Muscle layer of colon (tissue), 2 donors: Measurements from ENCODE around the gene SLF1.

ENCODE experiments used
- H3K27ac ChIP-seq: one replicate; pipeline ENCODE4 v1.7.0; 2013; ENCODE audit warnings: low read depth, mild to moderate bottlenecking, low read length, moderate library complexity
- H3K27me3 ChIP-seq, 2 donors: one replicate each; pipeline ENCODE4 v1.7.0; 2013; ENCODE audit warnings: low read length in 2 of 2, mild to moderate bottlenecking in 2 of 2; ENCODE audit not compliant: insufficient read depth in 2 of 2, control insufficient read depth in 1 of 2
- H3K36me3 ChIP-seq: one replicate; pipeline ENCODE4 v1.7.0; 2013; ENCODE audit warnings: mild to moderate bottlenecking, low read length; ENCODE audit not compliant: insufficient read depth
- H3K4me1 ChIP-seq: one replicate; pipeline ENCODE4 v1.7.0; 2013; ENCODE audit warnings: mild to moderate bottlenecking, low read length; ENCODE audit not compliant: insufficient read depth
- H3K4me3 ChIP-seq, 2 donors: one replicate each; pipeline ENCODE4 v1.7.0; 2013; ENCODE audit warnings: low read length in 2 of 2, low read depth in 1 of 2, mild to moderate bottlenecking in 1 of 2, moderate library complexity in 1 of 2
- H3K9ac ChIP-seq: one replicate; pipeline ENCODE4 v1.7.0; 2013; ENCODE audit warnings: low read length
- H3K9me3 ChIP-seq: one replicate; pipeline ENCODE4 v1.7.0; 2013; ENCODE audit warnings: mild to moderate bottlenecking, low read length
- donor health status: abdominal sarcoma.
- donor health status: Adenocarcinoma of cecum.

Gene SLF1

DNA sequence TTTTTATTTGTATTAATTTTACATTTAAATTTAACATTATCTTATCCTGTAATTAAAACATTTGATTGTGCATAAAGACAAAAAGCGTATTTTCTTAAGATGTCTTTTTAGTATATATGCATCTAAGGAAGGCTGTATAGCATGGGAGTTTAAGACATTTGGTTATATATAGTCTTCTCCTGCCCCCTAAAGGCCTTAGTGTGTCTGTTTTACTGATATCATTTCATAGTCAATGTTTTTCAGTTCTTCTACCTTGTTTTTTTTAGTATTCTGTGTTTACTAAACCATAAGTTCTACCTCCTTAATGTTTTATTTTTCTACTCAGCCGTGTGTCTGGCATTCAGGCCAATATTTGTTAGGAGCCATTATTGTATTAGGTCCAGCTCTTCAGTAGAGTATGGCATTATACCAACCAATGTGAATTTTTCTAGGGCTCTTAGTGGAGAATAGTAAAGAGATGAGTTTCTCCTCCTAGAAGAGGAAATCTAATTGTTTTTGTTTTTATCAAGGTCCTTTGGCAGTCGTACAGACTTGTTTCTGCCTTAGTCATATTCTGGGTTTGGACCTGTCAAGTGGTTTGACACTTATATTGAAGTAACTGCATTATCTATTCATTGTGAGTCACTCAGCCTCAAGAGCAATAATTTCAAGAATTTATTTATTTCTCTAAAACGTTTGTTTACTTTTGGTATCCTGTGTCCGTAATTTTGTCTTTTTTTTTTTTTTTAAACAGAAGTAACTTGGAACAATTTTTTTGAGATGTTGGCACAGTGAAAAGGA lies 74.8 kb downstream of the SLF1 start:
- no peak overlapping the region for H3K4me3 ChIP-seq

DNA sequence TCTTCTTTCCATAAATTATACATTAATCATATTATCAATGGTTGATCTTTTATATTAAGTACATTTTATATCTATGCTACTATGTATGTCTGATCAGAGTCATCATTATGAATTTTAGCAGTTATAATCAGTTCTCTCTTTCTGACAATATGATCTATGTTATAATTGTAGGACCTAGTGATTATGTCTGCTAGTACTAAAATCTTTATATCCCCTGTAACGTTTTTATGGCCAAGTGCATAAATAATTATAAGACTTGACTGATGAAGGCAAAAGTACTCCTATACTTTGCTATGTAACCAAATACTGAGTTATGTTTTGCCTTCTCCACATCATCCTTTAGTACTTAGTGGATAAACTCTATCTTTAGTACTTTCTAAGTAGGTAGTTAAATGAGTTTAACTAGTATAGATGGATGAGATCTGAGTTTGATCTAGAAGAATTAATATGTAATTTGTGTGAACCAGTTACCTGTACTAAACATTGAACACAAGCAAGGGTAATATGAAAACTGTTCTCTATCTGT lies 75.4 kb downstream of the SLF1 start:
- Histone ChIP-seq H3K27ac (no peak overlapping the region), H3K9me3 (no peaks in the 10 kb centered on the region), H3K9ac (no peak overlapping the region), H3K4me3 (no peak overlapping the region), H3K36me3 (no peaks in the 10 kb centered on the region), H3K27me3 (no peaks in the 10 kb centered on the region), H3K4me1 (no peaks in the 10 kb centered on the region)

More for the DNA sequence above, 74.8 kb downstream of the SLF1 start:
- H3K27me3 ChIP-seq: no peaks in the 10 kb centered on the region
- no peaks in the 10 kb centered on the region for H3K9me3 ChIP-seq
- no peak overlapping the region for H3K27ac ChIP-seq
- H3K4me1 ChIP-seq: no peaks in the 10 kb centered on the region
- no peaks in the 10 kb centered on the region for H3K36me3 ChIP-seq
- H3K9ac ChIP-seq: no peak overlapping the region

DNA sequence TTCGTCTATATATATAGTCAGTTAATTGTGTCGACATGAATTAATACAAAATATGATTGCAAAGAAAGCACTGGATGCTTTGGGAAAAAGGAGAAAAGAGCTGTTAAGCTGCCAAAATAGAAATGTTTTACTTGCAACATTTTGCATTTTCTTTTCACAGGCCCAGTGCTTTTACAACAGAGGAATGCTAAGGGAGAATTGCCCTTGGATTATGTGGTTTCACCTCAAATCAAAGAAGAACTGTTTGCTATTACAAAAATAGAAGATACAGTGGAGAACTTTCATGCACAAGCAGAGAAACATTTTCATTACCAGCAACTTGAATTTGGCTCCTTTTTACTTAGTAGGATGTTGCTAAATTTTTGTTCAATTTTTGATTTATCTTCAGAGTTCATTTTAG lies 76.2 kb downstream of the SLF1 start:
- Histone ChIP-seq H3K4me1 (no peaks in the 10 kb centered on the region), H3K27ac (no peak overlapping the region), H3K27me3 (no peaks in the 10 kb centered on the region), H3K9ac (no peak overlapping the region), H3K4me3 (no peak overlapping the region), H3K9me3 (no peaks in the 10 kb centered on the region), H3K36me3 (no peaks in the 10 kb centered on the region)

DNA sequence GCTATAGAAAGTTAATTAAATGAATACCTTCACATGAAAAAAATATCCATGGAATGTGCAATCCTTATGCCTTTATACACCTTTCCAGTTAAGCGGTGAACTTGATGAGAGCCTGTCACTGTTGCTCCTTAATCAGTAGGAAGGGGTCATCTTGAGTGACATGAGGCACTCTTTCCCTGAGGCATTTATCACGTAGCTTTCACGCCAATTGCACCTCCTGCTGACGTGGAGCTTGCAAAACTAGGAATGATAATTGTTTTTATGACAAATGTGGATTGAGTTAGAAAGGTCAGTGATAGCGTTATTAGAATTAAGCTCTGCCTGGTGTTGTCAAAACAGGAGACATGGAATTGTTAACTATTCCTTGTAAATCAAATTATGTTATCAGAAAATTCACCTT lies 79.7 kb downstream of the SLF1 start:
- H3K9ac ChIP-seq: no peak overlapping the region
- no peak overlapping the region for H3K4me3 ChIP-seq
- no peak overlapping the region for H3K27ac ChIP-seq
- H3K9me3 ChIP-seq: no peaks in the 10 kb centered on the region
- no peaks in the 10 kb centered on the region for H3K27me3 ChIP-seq
- H3K4me1 ChIP-seq: no peaks in the 10 kb centered on the region
- no peaks in the 10 kb centered on the region for H3K36me3 ChIP-seq

DNA sequence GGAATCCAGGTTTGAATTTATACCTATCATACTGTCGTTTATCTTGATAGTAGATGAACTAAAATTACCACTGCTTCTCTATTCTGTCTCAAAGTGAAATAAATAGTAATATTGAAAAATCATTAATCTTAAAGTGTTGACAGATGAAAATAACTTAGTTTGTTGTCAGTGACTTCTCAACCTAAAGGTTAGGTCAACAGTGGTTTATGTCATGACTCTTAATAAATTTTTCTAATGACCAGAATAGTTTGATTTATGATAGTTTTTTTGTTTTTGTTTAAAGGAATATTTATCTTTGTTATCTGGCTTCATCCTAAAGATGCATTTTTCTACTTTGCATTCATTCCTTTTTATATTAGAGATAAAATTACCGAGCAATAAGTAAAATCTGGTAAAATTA lies 81.1 kb downstream of the SLF1 start:
- H3K9ac ChIP-seq: no peak overlapping the region
- H3K9me3 ChIP-seq: no peaks in the 10 kb centered on the region
- H3K27ac ChIP-seq: no peak overlapping the region
- H3K4me3 ChIP-seq: no peak overlapping the region
- no peaks in the 10 kb centered on the region for H3K4me1 ChIP-seq
- H3K27me3 ChIP-seq: no peaks in the 10 kb centered on the region
- no peaks in the 10 kb centered on the region for H3K36me3 ChIP-seq

DNA sequence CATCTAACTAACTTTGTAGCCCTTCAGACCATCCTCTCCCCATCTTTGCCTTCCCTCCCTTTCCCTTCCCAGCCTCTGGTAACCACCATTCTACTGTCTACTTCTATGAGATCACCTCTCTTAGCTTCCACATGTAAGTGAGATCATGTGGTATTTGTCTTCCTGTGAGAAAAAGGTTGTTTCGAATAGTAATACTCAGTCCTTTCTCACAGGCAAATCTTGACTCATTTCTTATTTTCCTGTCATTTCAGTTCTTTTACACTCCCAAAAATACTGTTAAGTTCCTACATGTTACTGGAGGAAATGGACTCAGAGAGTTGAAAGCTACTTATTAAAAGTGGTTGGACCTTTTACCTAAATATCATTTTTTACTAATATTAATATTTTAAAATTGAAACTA lies 82.1 kb downstream of the SLF1 start:
- Histone ChIP-seq H3K4me1 (no peaks in the 10 kb centered on the region), H3K9me3 (no peaks in the 10 kb centered on the region)

DNA sequence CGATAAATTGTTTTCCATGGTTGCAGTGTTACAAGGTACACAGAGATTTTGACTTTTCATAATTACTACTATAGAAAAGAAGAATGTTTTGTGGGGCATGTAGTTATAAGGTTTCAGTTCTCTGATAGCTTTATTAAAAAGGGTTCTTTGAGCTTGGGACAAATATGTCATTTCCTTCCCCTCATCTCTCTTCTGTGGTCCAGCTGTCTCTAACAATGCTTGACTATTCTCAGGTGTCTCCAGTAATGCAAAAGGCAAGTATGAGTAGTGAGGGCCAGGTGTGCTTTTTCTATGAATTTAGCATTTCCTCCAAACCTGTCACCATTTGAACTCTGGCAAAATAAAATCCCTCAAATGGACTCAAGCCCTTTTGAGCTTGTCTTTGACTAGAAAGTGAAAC lies 84.3 kb downstream of the SLF1 start:
- Histone ChIP-seq H3K9me3 (no peaks in the 10 kb centered on the region), H3K4me1 (no peaks in the 10 kb centered on the region), H3K9ac (no peak overlapping the region), H3K27me3 (no peaks in the 10 kb centered on the region), H3K36me3 (no peaks in the 10 kb centered on the region), H3K4me3 (no peak overlapping the region), H3K27ac (no peak overlapping the region)

More for the DNA sequence above, 82.1 kb downstream of the SLF1 start:
- no peak overlapping the region for H3K4me3 ChIP-seq
- no peak overlapping the region for H3K9ac ChIP-seq
- no peaks in the 10 kb centered on the region for H3K36me3 ChIP-seq
- no peaks in the 10 kb centered on the region for H3K27me3 ChIP-seq
- H3K27ac ChIP-seq: no peak overlapping the region

DNA sequence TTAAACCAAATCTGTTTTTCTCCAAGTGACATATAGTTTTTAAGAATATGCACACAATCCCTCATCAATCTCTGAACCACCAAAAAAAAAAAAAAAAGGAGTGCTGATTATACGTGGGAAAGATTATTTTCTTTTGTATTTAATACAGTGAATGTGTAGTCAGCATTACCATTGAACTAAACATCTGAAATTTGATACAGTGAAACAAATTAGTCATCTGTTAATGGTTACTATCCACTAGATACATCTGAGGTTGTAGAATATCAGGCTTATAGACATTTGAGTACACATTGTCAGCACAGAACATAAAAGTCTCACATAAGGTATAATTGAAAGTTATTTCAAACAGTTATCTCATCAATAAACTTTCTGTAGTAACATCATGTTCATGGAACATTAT lies 87.0 kb downstream of the SLF1 start:
- H3K27ac ChIP-seq: no peak overlapping the region
- H3K36me3 ChIP-seq: no peaks in the 10 kb centered on the region
- no peaks in the 10 kb centered on the region for H3K4me1 ChIP-seq
- no peaks in the 10 kb centered on the region for H3K9me3 ChIP-seq
- no peaks in the 10 kb centered on the region for H3K27me3 ChIP-seq
- H3K9ac ChIP-seq: no peak overlapping the region
- no peak overlapping the region for H3K4me3 ChIP-seq

DNA sequence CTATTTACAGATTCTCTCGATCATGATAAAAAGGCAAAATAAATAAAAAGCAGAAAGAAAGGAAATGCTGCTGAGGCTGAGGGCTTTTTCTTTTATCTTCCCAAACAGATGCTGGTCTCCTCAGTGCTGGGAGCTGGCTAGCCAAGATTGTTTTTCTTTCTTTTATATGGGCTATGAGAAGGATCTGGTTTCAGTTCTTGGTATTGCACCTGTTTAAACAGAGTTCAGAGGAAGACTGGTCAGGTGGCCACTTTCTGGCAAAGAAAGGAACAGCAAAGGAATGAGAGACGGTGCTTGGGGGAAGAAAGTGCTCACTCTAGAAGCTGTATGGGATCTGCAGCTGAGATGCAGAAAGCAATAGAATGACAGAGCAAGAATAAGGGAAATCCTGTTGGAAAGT lies 88.9 kb downstream of the SLF1 start:
- Histone ChIP-seq H3K9ac (no peak overlapping the region), H3K36me3 (no peaks in the 10 kb centered on the region), H3K9me3 (no peaks in the 10 kb centered on the region), H3K27ac (no peak overlapping the region), H3K4me1 (no peaks in the 10 kb centered on the region), H3K27me3 (no peaks in the 10 kb centered on the region), H3K4me3 (no peak overlapping the region)

DNA sequence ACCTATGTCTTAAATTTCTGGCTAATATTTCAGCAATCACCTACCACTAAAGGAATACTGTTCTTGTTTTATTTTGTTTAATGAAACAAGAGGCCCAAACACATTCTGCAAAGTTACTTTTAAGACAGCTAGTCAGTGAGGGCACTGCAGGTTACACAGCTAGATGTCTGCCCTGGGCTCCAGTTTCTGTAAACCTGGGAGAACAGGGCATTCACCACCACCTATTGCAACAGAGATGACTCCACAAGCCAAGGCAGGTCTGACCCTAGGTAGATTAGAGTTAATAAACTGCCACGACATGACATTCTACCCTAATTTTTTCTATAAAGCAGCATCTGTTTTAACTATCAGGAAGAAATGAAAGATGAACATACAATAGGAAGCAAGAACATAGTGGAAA lies 90.8 kb downstream of the SLF1 start:
- no peaks in the 10 kb centered on the region for H3K9me3 ChIP-seq
- H3K27ac ChIP-seq: no peak overlapping the region
- no peak overlapping the region for H3K4me3 ChIP-seq
- H3K36me3 ChIP-seq: no peaks in the 10 kb centered on the region
- no peaks in the 10 kb centered on the region for H3K27me3 ChIP-seq
- H3K4me1 ChIP-seq: no peaks in the 10 kb centered on the region
- no peak overlapping the region for H3K9ac ChIP-seq

DNA sequence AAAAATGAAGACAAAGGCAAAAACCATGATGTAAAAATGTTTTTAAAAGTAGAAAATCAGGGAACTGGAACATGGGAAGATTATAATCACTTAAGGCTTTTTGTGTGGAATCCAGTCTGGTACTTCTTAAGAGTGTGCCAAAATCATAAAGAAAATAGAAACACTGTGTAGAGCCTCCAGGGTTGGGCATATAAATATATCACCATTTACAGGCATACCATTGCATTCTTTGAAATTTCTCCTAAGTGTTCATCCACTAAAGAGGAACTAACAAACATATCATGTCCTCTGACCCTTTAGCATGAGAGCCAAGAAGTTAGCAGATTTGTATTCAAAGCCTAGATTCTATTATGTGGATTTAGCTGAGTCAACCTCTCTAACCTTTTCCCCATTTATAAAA lies 93.3 kb downstream of the SLF1 start:
- Histone ChIP-seq H3K9ac (no peak overlapping the region), H3K27me3 (no peaks in the 10 kb centered on the region), H3K27ac (no peak overlapping the region), H3K4me3 (no peak overlapping the region), H3K4me1 (no peaks in the 10 kb centered on the region), H3K36me3 (no peaks in the 10 kb centered on the region), H3K9me3 (no peaks in the 10 kb centered on the region)

DNA sequence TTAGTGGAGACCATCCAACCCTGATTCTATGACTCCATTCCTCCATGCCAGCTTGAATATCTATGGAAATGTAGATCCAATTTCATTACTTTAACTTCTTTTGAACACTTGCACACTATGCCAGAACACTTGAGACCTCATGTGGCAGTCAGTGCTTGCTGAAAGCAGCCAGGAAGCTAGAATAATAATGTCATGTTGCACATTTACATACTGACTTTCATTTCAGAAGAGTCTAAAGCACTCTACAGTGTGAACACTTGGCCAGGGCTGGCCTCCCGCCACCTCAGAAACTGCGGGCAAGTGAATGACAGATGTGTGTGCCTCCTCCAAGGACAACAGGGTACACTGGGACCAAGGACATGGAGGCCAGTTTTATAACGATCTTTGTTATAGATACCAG lies 97.3 kb downstream of the SLF1 start:
- no peaks in the 10 kb centered on the region for H3K27me3 ChIP-seq
- no peak overlapping the region for H3K4me3 ChIP-seq
- no peaks in the 10 kb centered on the region for H3K9me3 ChIP-seq
- no peaks in the 10 kb centered on the region for H3K36me3 ChIP-seq
- H3K4me1 ChIP-seq: no peaks in the 10 kb centered on the region
- no peak overlapping the region for H3K9ac ChIP-seq
- no peak overlapping the region for H3K27ac ChIP-seq
